Karpas-422 (cell line): Measurements from ENCODE around the gene GALNT17. TPM values are rescaled to one million over a fixed set of nuclear protein-coding genes. Genes with fewer than 3 reads are reported as not detected.

Experiments
- DNase-seq: peaks from one replicate; pipeline ENCODE4 v3.0.0-alpha.2; 2015
- H2AFZ ChIP-seq: fragments of 200-600 bp; sonication (generic); 2 replicates; pipeline ENCODE4 v1.6.1; 2014; ENCODE audit warnings: antibody characterized with exemption, low read length, mixed read lengths
- H3K27ac ChIP-seq: fragments of 200-600 bp; sonication (generic); 2 replicates; pipeline ENCODE4 v1.5.1; 2014; ENCODE audit warnings: mild to moderate bottlenecking, low read length, moderate library complexity
- H3K27me3 ChIP-seq: fragments of 200-600 bp; sonication (generic); 2 replicates; pipeline ENCODE4 v1.6.1; 2014; ENCODE audit warnings: low read length, mixed read lengths
- H3K36me3 ChIP-seq: fragments of 200-600 bp; sonication (generic); 2 replicates; pipeline ENCODE4 v1.6.1; 2014; ENCODE audit warnings: low read length, mixed read lengths; ENCODE audit not compliant: insufficient read depth
- H3K4me1 ChIP-seq: fragments of 200-600 bp; sonication (generic); 2 replicates; pipeline ENCODE4 v1.6.1; 2014; ENCODE audit warnings: mild to moderate bottlenecking, low read length, mixed read lengths
- H3K4me2 ChIP-seq: fragments of 200-600 bp; sonication (generic); 2 replicates; pipeline ENCODE4 v1.6.1; 2014; ENCODE audit warnings: low read length, low read depth, mild to moderate bottlenecking; ENCODE audit not compliant: poor library complexity, severe bottlenecking
- H3K4me3 ChIP-seq: fragments of 200-600 bp; sonication (generic); 2 replicates; pipeline ENCODE4 v1.5.1; 2014; ENCODE audit warnings: mild to moderate bottlenecking, antibody characterized with exemption, low read length, mixed read lengths
- H3K79me2 ChIP-seq: fragments of 200-600 bp; sonication (generic); 2 replicates; pipeline ENCODE4 v1.6.1; 2014; ENCODE audit warnings: mild to moderate bottlenecking, low read length, mixed read lengths
- H3K9ac ChIP-seq: fragments of 200-600 bp; sonication (generic); 2 replicates; pipeline ENCODE4 v1.6.0; 2014; ENCODE audit warnings: low read length
- H3K9me2 ChIP-seq: fragments of 200-600 bp; sonication (generic), shearing (Covaris generic); replicated peaks from 2 replicates; pipeline ENCODE4 v1.6.0; 2014; ENCODE audit warnings: mild to moderate bottlenecking, low read length, moderate library complexity; ENCODE audit not compliant: insufficient read depth
- H3K9me3 ChIP-seq: fragments of 300-700, 200-600 bp; sonication (generic); 2 replicates; pipeline ENCODE4 v1.6.1; 2014; ENCODE audit warnings: low read length, mixed read lengths
- H4K20me1 ChIP-seq: fragments of 200-600 bp; sonication (generic); 2 replicates; pipeline ENCODE4 v1.6.1; 2014; ENCODE audit warnings: mild to moderate bottlenecking, antibody characterized with exemption, low read length, low read depth; ENCODE audit not compliant: insufficient read depth
- total RNA-seq: library from RNA; depleted of rRNA; stranded (reverse); fragments of >200 nt; shearing (Covaris generic); gene quantifications from 2 replicates; pipeline ENCODE4 v1.2.3, GENCODE V29; 2014; ENCODE audit warnings: low replicate concordance

GALNT17 gene
- total RNA-seq, 1 experiment from 2014 or later, result not detected

DNA sequence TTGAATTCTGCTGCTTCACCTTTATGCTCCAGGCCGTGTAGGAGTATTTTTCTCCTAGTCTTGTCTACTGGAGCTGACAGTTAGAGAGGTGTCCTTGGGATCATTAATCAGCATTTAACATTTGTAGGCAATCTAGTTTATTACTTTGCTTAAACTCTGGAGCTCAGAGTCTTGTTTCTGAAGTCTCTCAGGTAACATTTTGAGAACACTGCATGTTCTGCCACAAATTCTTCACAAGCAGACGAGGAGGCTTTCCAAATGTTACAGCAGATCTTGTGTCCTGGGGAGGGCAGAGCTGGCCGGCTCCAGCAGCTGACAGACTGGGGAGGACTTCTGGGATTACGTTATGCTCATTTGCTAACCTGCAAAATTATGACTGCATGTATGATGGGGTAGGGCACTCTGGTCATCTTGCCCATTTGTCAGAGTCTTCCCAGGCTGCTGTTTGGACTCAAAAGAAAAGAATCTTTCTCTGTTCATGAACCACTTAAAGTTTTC lies 50.5 kb downstream of the GALNT17 start:
- Histone ChIP-seq H3K27ac (no peak overlapping the region), H3K4me1 (no peaks in the 10 kb centered on the region), H3K9me2 (no peaks in the 10 kb centered on the region), H2AFZ (no peak overlapping the region), H3K4me3 (no peak overlapping the region), H4K20me1 (no peaks in the 10 kb centered on the region), H3K79me2 (no peaks in the 10 kb centered on the region), H3K27me3 (no peaks in the 10 kb centered on the region), H3K36me3 (no peaks in the 10 kb centered on the region), H3K9ac (no peak overlapping the region), H3K4me2 (no peak overlapping the region), H3K9me3 (no peaks in the 10 kb centered on the region)
- no peak for DNase-seq

DNA sequence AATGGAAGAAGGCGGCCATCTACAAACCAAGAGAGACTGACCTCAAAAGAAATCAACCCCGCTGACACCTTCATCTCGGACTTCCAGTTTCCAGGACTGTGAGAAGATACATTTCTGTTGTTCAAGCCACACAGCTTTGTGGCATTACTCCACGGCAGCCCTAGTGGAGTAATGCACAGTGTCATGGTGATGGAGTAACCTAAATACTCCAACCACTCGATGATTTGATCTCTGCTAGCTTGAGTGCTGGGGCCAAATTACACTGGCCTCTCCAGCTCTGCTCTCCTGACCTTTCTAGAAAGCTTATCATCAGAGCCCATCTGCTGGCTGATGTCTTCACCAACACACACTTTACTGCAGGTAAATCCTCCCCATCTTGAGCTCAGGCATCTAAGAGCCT lies 52.2 kb downstream of the GALNT17 start:
- Histone ChIP-seq H4K20me1 (no peaks in the 10 kb centered on the region), H3K9me3 (no peaks in the 10 kb centered on the region), H2AFZ (no peak overlapping the region)

DNA sequence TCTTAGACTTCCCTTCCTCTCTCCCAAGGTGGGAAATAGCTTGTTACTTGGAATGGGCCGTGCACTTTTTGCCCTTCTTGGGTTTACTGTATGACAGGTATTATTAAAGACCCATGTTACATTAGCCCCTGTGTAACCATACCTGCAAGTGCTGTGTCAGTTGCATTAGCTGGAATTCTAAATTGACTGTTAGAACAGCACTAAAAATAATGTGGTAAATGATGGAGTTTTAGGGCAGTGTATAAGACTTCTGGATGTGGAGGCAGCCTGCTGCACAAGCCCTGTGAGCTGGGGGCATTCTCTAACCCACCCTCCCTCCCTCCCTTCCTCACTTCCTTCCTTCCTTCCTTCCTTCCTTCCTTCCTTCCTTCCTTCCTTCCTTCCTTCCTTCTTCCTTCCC lies 52.7 kb downstream of the GALNT17 start:
- Histone ChIP-seq H3K36me3 (no peaks in the 10 kb centered on the region), H3K4me2 (no peak overlapping the region), H2AFZ (no peak overlapping the region), H3K9me2 (no peaks in the 10 kb centered on the region), H3K4me1 (no peaks in the 10 kb centered on the region), H4K20me1 (no peaks in the 10 kb centered on the region), H3K4me3 (no peak overlapping the region), H3K9me3 (no peaks in the 10 kb centered on the region), H3K9ac (no peak overlapping the region), H3K79me2 (no peaks in the 10 kb centered on the region), H3K27me3 (no peaks in the 10 kb centered on the region), H3K27ac (no peak overlapping the region)
- no peak for DNase-seq

More for the DNA sequence above, 52.2 kb downstream of the GALNT17 start:
- H3K4me3 ChIP-seq, result no peak overlapping the region
- no peaks in the 10 kb centered on the region for H3K9me2 ChIP-seq
- H3K79me2 ChIP-seq, result no peaks in the 10 kb centered on the region
- no peaks in the 10 kb centered on the region for H3K36me3 ChIP-seq
- H3K9ac ChIP-seq, result no peak overlapping the region
- no peaks in the 10 kb centered on the region for H3K4me1 ChIP-seq
- H3K27ac ChIP-seq, result no peak overlapping the region
- no peak overlapping the region for H3K4me2 ChIP-seq
- no peak for DNase-seq
- H3K27me3 ChIP-seq, result no peaks in the 10 kb centered on the region

DNA sequence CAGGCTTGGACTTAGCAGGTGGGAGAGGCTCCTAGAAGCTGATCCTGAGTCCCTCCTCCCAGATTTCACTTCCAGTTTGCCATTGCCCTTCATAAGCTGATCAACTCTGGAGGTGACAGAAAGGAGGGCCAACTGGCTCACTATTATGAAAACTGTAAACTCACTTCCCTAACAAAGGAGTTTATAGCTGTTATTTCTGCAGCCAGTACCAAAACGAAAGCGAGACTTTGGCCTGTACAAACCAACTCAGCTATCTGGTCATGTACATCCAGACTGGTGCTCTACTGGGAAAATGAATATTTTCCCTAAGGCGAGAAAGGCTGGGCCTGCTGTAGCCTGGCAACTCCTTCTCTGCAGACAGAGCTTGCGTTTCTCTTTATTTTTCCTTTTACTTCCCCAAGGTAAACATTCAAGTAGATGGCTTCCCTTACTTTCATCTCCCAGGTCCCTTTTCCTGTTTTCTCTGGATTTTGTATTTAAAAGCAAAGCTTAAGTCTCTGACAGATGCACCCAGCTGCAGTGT lies 54.7 kb downstream of the GALNT17 start:
- Histone ChIP-seq H4K20me1 (no peaks in the 10 kb centered on the region), H2AFZ (no peak overlapping the region), H3K9me3 (no peaks in the 10 kb centered on the region), H3K9me2 (no peaks in the 10 kb centered on the region), H3K79me2 (no peaks in the 10 kb centered on the region), H3K27ac (no peak overlapping the region), H3K27me3 (no peaks in the 10 kb centered on the region), H3K36me3 (no peaks in the 10 kb centered on the region), H3K4me2 (no peak overlapping the region), H3K9ac (no peak overlapping the region), H3K4me1 (no peaks in the 10 kb centered on the region), H3K4me3 (no peak overlapping the region)
- DNase-seq, result no peak

DNA sequence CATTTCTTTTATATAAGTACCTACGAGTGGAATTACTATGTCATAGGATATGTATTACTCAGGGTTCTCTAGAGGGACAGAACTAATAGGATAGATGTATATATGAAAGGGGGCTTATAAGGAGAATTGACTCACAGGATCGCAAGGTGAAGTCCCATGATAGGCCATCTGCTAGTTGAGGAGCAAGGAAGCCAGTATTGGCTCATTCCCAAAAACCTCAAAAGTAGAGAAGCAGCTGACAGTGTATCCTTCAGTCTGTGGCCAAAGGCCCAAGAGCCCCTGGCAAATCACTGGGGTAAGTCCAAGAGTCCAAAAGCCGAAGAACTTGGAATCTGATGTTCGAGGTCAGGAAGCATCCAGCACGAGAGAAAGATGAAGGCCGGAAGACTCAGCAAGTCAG lies 59.8 kb downstream of the GALNT17 start:
- Histone ChIP-seq H3K27me3 (no peaks in the 10 kb centered on the region), H4K20me1 (no peaks in the 10 kb centered on the region), H3K27ac (no peak overlapping the region), H3K9me3 (no peaks in the 10 kb centered on the region), H3K4me1 (no peaks in the 10 kb centered on the region), H3K9ac (no peak overlapping the region), H2AFZ (no peak overlapping the region), H3K4me2 (no peak overlapping the region), H3K9me2 (no peaks in the 10 kb centered on the region), H3K4me3 (no peak overlapping the region), H3K79me2 (no peaks in the 10 kb centered on the region), H3K36me3 (no peaks in the 10 kb centered on the region)
- no peak for DNase-seq

DNA sequence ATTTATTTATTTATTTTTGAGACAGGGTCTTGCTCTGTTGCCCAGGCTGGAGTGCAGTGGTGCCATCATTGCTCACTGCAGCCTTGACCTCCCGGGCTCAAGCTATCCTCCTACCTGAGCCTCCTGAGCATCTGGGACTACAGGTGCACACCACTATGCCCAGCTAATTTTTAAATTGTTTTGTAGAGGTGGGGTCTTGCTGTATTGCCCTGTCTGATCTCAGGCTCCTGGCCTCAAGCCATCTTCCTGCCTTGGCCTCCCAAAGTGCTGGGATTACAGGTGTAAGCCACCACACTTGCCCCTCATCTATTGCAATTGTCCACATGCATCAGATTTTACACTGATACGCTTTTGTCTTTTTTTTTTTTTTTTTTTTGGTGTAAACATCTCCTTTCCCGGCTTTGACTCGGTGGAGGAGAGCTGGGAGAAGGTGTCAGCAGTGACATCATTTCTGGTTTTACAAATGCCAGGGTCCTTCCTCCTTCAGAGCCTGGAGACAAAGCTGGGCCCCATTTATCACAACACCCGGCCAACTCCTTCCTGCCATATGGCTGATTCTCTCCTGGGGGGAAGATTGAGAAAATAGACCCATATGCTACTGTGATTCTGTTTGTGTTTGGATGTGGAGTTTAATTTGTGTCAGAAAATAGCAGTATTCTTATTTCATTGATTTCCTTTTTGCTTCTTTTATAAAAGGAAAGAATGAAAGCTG lies 61.3 kb downstream of the GALNT17 start:
- H3K9ac ChIP-seq, result no peak overlapping the region
- no peaks in the 10 kb centered on the region for H3K79me2 ChIP-seq
- no peak overlapping the region for H3K27ac ChIP-seq
- no peaks in the 10 kb centered on the region for H4K20me1 ChIP-seq
- no peak overlapping the region for H3K4me3 ChIP-seq
- H3K4me2 ChIP-seq, result no peak overlapping the region
- DNase-seq, result no peak
- no peaks in the 10 kb centered on the region for H3K9me2 ChIP-seq
- no peaks in the 10 kb centered on the region for H3K9me3 ChIP-seq
- H3K27me3 ChIP-seq, result no peaks in the 10 kb centered on the region
- H2AFZ ChIP-seq, result no peak overlapping the region
- no peaks in the 10 kb centered on the region for H3K4me1 ChIP-seq
- no peaks in the 10 kb centered on the region for H3K36me3 ChIP-seq

DNA sequence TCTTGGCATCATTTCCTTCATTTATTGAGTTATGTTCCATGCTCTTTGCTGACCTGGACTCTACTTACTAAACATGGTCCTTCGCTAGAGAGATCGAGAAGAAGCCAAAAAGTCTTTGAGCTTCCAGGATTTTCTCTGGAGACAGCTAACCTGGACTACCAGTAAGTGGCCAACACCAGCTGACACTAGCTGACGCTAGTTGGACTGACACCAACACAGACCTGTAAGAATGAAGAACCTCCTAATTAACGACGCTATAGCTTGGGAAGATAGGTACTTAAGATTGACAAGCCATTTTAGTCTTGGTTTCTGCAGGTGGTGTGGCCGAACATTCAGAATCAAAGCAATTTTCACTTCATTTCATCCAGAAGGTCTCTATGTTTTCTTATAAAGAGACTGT lies 66.4 kb downstream of the GALNT17 start:
- Histone ChIP-seq H3K9me2 (no peaks in the 10 kb centered on the region), H3K9me3 (no peaks in the 10 kb centered on the region), H3K4me3 (no peak overlapping the region), H3K4me2 (no peak overlapping the region), H3K4me1 (no peaks in the 10 kb centered on the region), H4K20me1 (no peaks in the 10 kb centered on the region), H3K9ac (no peak overlapping the region), H2AFZ (no peak overlapping the region), H3K27me3 (no peaks in the 10 kb centered on the region), H3K79me2 (no peaks in the 10 kb centered on the region), H3K36me3 (no peaks in the 10 kb centered on the region), H3K27ac (no peak overlapping the region)
- DNase-seq, result no peak

DNA sequence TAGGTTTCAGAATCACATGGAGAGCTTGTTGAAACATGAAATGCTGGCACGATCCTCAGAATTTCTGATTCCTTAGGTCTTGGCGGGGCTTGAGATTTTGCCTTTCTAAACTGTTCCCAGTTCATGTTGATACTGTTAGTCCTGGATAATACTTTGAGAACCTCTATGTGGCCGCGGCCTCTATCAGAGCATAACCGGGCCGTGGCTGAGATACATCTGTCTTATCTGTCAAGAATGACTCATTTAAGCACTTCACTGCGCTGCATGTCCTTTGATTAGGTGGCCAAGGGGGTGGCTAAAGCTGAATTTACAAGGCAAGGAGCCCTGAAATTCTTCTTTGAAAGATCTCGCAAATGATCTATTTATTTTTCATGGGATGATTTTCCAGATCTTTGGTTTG lies 66.9 kb downstream of the GALNT17 start:
- Histone ChIP-seq H3K36me3 (no peaks in the 10 kb centered on the region), H3K4me3 (no peak overlapping the region), H3K4me1 (no peaks in the 10 kb centered on the region), H3K27me3 (no peaks in the 10 kb centered on the region), H3K4me2 (no peak overlapping the region), H3K9ac (no peak overlapping the region), H2AFZ (no peak overlapping the region), H4K20me1 (no peaks in the 10 kb centered on the region), H3K9me2 (no peaks in the 10 kb centered on the region), H3K9me3 (no peaks in the 10 kb centered on the region), H3K79me2 (no peaks in the 10 kb centered on the region), H3K27ac (no peak overlapping the region)
- no peak for DNase-seq
